Panc1 (cell line): Measurements from ENCODE around the gene TRAPPC5.

Experiments
- POLR2AphosphoS5 ChIP-seq: IDR thresholded peaks from 2 replicates; pipeline ENCODE4 v1.6.1; 2012; ENCODE audit warnings: mild to moderate bottlenecking, low read depth, low read length, moderate library complexity
- SIN3A ChIP-seq: IDR thresholded peaks from 2 replicates; pipeline ENCODE4 v1.6.1; 2012; ENCODE audit warnings: low read depth, mild to moderate bottlenecking, low read length, moderate library complexity, borderline replicate concordance; ENCODE audit not compliant: insufficient read depth
- TCF7L2 ChIP-seq: IDR thresholded peaks from 2 replicates; pipeline ENCODE4 v1.6.1; 2011; ENCODE audit warnings: mild to moderate bottlenecking, low read depth, low read length, inconsistent platforms
- TF ChIP-seq, protein P1 (sequence below): fragments of 450-650 bp; IDR thresholded peaks from 2 replicates; pipeline ENCODE4 v1.5.1; 2017; ENCODE audit warnings: mild to moderate bottlenecking
- TF ChIP-seq, protein P2 (sequence below), 2 experiments: IDR thresholded peaks; 2 replicates each; pipeline ENCODE4 v1.6.1; 2011 to 2012; ENCODE audit warnings: low read depth in 2 of 2, control low read depth in 1 of 2, low read length in 1 of 2, mild to moderate bottlenecking in 1 of 2, moderate library complexity in 1 of 2; ENCODE audit not compliant: insufficient read depth in 1 of 2

DNA sequence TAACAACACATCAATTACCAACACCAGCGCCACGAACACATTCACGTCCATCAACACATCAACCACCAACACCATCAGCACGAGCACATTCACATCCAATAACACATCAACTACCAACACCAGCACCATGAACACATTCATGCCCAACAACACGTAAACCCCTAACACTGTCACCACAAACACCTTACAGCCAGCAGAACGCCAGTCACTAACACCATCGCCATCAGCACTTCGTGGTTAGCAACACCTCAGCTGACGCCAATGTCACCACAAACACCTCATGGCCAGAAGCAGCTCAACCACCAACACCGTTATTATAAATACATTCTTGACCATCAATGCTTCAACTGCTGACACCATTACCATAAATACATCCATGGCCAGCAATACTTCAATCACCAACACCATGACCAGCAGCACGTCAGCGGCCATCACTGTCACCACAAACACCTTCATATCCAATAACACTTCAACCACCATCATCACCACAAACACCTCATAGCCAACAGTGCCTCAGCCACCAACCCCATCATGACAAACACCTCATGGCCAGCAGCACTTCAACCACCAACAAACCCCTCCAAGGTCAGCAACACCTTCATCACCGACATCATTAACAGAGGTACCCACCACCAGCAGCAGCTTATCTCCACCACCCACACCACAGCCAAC, 11.9 kb downstream of the TRAPPC5 start:
- TF ChIP-seq, protein P1, sequence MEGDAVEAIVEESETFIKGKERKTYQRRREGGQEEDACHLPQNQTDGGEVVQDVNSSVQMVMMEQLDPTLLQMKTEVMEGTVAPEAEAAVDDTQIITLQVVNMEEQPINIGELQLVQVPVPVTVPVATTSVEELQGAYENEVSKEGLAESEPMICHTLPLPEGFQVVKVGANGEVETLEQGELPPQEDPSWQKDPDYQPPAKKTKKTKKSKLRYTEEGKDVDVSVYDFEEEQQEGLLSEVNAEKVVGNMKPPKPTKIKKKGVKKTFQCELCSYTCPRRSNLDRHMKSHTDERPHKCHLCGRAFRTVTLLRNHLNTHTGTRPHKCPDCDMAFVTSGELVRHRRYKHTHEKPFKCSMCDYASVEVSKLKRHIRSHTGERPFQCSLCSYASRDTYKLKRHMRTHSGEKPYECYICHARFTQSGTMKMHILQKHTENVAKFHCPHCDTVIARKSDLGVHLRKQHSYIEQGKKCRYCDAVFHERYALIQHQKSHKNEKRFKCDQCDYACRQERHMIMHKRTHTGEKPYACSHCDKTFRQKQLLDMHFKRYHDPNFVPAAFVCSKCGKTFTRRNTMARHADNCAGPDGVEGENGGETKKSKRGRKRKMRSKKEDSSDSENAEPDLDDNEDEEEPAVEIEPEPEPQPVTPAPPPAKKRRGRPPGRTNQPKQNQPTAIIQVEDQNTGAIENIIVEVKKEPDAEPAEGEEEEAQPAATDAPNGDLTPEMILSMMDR: no peak
- no peak for TF ChIP-seq POLR2AphosphoS5
- no peak for TF ChIP-seq TCF7L2
- TF ChIP-seq, protein P2, sequence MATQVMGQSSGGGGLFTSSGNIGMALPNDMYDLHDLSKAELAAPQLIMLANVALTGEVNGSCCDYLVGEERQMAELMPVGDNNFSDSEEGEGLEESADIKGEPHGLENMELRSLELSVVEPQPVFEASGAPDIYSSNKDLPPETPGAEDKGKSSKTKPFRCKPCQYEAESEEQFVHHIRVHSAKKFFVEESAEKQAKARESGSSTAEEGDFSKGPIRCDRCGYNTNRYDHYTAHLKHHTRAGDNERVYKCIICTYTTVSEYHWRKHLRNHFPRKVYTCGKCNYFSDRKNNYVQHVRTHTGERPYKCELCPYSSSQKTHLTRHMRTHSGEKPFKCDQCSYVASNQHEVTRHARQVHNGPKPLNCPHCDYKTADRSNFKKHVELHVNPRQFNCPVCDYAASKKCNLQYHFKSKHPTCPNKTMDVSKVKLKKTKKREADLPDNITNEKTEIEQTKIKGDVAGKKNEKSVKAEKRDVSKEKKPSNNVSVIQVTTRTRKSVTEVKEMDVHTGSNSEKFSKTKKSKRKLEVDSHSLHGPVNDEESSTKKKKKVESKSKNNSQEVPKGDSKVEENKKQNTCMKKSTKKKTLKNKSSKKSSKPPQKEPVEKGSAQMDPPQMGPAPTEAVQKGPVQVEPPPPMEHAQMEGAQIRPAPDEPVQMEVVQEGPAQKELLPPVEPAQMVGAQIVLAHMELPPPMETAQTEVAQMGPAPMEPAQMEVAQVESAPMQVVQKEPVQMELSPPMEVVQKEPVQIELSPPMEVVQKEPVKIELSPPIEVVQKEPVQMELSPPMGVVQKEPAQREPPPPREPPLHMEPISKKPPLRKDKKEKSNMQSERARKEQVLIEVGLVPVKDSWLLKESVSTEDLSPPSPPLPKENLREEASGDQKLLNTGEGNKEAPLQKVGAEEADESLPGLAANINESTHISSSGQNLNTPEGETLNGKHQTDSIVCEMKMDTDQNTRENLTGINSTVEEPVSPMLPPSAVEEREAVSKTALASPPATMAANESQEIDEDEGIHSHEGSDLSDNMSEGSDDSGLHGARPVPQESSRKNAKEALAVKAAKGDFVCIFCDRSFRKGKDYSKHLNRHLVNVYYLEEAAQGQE (IDR thresholded peaks at IDR 0.05; ENCODE audit: insufficient read depth in 1 of 2, low read depth in 2 of 2, low read length in 1 of 2): no peak
- no peak for TF ChIP-seq SIN3A
